Islet of Langerhans (tissue), 1 donor: ENCODE results near the gene PTBP3.
A peak's percentile ranks its signal among the peaks of the same experiment; 100 is the strongest.
"Not testable (repeated sequence)": the region's sequence is repeated elsewhere in the genome, so short reads cannot be mapped to it uniquely, and the experiment has no call there.

Experiments used
- FAIRE-seq: peaks from one replicate; lab custom pipeline; 2011; peaks lifted over from hg19 to GRCh38; lab: Jason Lieb, UNC

The PTBP3 gene, protein sequence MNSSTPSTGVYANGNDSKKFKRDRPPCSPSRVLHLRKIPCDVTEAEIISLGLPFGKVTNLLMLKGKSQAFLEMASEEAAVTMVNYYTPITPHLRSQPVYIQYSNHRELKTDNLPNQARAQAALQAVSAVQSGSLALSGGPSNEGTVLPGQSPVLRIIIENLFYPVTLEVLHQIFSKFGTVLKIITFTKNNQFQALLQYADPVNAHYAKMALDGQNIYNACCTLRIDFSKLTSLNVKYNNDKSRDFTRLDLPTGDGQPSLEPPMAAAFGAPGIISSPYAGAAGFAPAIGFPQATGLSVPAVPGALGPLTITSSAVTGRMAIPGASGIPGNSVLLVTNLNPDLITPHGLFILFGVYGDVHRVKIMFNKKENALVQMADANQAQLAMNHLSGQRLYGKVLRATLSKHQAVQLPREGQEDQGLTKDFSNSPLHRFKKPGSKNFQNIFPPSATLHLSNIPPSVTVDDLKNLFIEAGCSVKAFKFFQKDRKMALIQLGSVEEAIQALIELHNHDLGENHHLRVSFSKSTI

DNA sequence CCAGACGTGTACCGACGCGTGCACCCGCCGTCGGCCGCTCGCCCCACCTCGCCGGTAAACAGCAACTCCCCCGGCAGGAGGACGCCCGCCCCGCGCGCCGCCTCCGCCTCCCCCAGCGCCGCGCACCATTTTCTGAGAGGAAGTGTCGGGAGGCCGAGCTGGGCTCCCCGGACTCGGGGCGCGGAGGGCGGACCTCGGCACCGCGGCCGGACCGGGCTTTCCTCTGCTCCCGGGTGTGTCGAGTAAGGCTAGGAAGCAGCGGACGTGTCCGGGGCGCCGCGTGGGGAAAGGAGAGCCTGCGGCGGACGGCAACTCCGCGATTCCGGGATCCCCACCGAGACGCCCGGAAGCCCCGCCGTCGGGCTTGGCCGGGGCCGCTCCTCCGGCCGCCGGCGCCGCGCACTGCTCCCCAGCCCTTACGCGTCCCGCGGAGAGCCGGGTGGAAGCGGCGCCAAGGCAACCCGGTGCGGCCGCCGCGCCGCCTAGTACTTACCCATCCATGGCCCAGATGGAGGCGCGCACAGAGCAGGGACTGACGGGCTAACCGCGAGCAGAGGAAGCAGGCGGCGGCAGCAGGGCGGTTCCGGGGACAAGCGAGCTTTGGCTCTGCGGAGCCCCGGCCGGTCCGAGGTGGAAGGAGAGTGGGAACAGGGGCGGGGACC is at the start of gene PTBP3:
PTBP3 (minus strand) TSS at position 643 of the 662 bp plus-strand sequence. CDS start 35,754 bp downstream, outside the sequence.
- no peak for FAIRE-seq

DNA sequence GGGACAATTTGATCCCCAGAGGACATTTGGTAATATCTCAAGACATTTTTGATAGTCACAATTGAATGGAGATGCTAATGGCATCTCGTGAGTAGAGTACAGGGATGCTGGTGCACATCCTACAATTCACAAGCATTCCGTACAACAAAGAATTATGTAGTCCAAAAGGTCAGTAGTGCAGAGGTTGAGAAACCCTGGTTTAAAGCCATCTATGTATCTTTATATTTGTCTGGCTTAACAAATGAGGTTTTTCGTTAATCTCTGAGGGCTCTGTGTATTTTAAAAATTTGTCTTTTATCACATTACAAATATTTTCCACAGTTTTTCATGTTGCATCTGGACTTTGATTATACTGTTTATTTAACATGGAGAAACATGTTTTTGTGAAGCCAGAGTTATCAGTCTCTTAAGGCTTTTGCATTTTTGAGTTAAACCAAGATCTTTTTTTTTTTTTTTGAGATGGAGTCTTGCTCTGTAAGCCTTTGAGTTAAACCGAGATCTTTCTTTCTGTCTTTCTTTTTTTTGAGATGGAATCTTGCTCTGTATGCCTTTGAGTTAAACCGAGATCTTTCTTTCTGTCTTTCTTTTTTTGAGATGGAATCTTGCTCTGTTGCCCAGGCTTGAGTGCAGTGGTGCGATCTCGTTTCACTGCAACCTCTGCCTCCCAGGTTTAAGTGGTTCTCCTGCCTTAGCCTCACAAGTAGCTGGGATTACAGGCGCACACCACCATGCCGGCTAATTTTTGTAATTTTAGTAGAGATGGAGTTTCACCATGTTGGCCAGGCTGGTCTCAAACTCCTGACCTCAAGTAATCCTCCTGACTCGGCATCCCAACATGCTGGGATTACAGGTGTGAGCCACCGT is 49.3 kb upstream of the PTBP3 start:
- FAIRE-seq: no peak

DNA sequence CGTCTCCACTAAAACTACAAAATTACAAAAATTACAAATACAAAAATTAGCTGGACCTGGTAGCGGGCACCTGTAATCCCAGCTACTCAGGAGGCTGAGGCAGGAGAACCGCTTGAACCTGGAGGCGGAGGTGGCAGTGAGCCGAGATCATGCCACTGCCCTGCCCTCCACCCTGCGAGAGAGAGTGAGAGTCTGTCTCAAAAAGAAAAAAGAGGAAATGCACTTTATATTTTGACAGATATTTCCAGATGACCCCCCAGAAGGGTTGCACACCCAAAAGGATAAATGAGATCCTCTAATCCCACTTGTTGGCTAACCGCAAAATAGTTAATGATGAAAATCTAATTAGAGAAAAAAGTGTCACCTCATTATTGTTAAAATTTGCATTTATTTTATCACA is 48.6 kb upstream of the PTBP3 start:
- FAIRE-seq: no peak

DNA sequence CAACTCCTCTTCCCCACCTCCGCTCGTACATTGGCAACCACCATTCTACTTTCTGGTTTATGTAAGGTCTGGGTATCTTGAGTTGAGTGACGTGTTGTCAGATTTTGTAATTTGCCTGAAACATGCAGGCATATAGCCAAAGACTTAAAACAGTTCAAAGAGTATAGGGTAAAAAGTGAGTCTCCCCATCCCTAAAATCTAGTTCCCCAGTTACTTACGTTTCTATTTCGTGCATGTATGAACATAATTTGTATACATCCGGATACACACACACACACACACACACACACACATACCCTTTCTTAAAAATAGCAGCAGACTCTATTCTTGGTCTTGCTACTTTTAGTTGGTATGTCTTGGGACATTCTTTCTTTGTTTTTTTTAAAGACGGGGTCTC is 47.4 kb upstream of the PTBP3 start:
- no peak for FAIRE-seq

DNA sequence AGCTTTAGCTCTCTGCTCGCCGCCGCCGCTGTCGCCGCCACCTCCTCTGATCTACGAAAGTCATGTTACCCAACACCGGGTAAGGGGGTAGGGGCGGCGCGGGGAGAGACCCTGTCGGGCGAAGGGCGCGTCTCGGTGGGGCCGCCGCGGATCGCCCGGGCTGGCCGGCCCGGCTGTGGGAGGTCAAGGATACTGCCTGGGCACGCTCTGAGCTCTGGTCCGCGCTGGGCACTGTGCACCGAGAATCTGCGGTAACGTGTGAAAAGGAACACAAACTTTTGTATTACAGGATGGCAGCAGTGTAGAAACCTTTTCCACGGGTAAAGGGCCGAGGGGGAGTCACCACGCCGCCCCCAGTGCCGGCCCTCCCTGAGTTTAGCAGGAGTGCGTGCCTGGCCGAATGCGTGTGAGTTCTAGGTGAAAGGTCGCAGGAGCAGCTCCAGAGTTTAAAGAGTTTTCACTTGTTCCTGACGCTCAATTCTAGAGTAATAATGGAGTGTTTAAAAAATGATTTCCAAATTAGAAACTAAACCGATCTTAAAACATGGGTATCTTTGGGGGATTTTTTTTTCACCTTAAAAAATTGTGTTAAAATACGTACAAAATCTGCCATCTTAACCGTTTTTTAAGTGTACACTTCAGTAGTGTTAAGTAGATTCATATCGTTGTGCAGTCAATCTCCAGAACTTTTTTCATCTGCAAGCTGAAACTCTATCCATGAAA is 46.8 kb upstream of the PTBP3 start, which contains the start of gene HSDL2:
HSDL2 (plus strand) TSS at position 7 of the 723 bp plus-strand sequence; CDS start at position 63, 56 bp downstream.
- no peak for FAIRE-seq

DNA sequence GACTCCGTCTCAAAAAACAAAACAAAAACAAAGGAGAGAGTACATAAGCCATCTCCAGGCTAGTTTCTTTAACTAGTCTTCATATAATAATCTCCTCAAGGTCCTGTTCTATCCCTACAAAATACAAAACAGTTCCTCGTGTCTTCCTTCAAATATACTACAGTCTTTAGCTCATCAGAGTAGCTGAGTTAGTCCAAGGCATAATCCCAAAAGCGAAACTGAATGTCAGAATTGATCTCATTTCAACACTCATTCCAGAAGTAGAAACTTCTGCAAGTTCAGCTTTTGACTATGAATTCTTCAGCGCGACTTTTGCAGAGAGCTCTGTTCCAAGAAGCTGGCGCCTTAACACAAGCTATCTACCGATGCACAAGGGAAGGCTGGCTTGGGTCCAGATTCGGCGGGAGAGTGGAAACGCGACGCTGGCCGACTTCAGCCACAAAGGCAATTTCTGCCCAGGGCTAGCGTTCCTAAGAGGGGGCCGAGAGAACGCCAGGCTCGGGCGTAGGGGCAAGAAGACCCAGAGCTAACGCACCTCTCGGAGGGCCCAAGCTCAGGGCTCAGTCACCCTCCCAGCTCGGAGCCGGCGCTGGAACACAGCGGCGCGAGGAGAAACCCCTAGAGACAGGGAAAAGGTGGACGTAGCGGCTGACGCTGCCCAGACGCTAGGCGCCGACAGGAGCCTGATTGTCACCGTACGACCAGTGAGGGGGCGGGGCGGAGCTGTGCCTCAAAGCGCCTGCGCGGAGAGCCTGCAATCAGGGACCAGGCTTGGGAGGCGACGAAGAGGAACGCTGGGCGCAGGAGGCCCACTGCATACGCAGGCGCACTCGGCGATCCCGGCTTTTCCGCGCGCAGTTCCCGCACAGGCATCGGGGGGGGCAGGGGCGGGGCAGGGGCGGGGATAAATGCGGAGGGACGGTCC is 46.0 kb upstream of the PTBP3 start:
- no peak for FAIRE-seq

DNA sequence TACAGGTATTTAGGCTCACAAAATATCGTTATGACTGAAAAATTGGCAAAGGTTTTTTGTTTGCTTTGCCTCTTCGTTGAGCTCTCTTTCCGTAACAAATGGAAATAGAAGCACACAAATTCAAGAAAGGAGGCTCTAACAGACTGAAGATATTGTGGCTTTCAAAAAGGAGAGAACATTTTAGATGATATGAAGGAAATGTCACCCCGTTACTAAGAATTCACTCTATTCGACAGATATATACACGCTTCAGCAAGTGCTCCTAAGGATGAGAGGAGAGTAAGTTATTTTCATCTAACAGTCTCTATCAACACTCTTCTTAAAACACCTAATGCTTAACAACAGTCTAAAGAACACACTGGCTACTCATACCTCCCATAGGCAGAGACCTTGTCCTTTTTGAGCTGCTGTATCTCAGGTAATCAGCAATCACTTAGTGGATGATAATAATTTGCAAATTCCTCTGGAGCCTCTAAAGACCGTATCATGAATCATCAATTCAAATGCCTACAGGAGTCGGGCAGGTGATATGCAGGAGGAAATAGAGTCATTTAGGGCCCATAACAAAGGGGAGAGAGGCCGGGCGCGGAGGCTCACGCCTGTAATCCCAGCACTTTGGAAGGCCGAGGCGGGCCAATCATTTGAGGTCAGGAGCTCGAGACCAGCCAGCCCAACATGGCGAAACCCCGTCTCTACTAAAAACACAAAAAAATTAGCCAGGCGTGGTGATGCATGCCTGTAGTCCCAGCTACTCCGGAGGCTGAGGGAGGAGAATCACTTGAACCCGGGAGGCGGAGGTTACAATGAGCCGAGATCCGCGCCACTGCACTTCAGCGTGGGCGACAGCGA is 45.1 kb upstream of the PTBP3 start:
- no peak for FAIRE-seq

DNA sequence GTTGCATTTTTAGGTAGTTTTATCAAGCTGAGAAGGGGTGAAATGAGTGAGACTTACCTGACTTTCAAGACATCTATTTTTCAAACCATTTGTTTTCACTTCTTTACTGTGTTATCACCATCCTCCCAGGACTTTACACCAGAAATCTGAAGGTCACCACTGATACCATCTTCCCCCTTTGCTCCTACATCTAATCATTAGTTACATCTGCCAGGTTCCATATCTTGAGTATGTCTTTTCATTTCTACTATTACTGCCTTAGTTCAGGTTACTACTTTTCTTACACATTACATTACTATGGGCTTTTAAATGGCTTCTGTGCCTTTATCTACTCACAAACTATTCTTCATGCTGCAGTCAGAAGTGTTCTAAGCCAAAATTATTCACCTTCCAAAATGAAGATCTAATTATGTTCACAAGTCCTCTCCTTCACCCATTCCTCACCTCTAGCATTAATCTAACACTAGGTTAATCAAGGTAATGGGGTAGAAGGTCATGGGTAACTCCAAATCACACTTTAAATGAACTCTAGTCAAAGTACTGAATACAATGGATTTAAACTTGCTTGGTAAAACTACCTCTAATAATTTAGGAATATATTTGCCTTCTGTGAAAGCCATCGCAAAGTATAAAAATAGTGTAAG is 44.4 kb upstream of the PTBP3 start:
- no peak for FAIRE-seq

DNA sequence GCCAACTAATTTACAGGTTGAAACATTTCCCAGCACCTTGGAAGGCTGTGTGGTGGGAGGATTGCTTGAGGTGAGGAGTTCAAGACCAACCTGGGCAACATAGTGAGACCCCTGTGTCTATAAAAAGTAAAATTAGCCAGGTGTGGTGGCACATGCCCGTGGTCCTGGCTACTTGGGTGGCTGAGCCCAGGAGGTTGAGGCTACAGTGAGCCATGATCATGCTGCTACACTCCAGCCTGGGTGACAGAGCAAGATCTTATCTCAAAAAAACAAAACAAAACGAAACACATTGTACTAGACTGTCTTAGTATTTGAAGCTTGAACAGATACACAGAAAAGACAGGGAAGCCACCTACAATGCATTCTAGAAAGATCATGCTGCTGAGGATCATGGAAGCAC is 43.7 kb upstream of the PTBP3 start:
- FAIRE-seq: no peak

DNA sequence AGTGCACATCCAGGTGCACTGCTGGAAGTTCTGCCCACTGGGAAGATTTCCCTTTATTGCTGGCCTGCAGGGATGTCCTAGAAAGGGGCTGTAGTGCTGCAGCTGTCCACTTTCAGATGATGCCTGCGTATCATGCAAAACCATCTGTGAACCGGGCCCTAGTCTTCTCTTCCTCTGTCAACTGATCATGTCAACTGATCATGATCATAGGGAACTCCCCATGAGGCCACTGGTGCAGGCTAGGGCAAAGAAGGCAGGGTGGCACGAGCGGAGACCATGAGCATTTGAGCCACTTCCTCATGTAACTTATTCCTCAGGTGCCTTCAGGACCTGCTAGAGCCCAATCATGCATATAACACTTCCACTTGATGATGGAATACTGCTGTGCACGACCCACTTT is 41.9 kb upstream of the PTBP3 start:
- FAIRE-seq: no peak

DNA sequence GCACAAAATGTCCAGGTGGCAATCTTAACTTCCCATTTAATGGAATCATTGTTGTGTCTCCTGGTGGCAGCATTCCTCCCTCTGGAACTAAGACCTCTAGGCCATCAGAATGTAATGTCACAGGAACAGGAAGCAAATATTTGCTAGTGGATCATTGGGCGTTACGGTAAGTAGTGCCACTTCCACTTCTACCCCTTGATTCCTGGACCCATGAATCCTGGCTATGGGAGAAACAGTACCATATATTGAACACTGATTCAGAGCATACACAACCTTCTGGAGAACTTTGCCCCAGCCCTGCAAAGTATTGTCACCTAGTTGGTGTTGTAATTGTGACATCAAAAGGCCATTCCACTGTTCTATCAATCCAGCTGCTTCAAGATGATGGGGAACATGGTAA is 40.8 kb upstream of the PTBP3 start:
- FAIRE-seq: not testable (repeated sequence)

DNA sequence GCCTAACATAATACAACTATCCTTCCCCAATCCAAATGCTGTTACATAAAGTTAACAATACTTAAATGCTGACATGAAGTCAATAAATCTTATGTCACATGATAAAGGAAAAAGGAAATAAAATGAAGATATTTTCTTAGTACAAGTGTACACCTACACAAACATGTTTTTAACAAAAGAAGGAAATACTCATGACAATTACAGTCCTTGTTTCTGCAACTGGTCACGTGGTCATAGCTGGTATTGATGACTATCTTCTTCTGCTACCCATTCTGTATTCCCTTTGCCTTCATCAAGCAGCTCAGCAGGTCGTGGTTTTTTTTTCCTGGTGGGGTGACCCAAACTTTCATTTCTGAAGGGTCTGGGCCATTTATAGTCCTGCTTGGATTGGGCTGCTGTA is 40.2 kb upstream of the PTBP3 start:
- not testable (repeated sequence) for FAIRE-seq

DNA sequence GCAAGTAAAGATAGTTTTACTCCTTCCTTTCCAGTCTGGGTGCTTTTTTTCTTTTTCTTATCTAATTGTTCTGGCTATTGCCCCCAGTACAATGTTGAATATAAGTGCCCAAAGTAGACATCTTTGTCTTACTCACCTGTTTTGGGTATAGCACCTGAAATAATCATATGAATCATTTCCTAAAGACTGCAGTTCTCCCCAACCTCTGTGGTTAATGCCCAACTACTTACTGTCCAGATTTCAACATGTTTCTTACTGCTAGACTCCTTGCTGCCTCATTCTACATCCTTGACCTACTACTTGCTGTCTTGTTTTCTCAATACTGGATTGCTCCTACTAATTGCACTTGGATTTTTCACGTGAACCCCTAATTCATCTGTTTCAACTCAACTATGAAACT is 37.6 kb upstream of the PTBP3 start:
- FAIRE-seq: no peak

DNA sequence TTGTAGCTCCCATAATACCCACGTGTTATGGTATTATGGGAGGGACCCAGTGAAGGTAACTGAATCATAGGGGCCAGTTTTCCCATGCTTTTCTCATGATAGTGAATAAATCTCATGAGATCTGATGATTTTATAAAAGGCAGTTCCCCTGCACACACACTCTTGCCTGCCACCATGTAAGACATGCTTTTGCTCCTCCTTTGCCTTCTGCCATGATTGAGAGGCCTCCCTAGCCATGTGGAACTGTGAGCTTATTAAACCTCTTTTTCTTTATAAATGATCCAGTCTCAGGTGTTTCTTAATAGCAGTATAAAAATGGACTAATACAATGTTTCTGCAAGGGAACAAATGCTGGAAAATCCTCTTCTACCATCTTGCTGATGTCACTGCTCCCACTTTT is 36.4 kb upstream of the PTBP3 start:
- FAIRE-seq: no peak

DNA sequence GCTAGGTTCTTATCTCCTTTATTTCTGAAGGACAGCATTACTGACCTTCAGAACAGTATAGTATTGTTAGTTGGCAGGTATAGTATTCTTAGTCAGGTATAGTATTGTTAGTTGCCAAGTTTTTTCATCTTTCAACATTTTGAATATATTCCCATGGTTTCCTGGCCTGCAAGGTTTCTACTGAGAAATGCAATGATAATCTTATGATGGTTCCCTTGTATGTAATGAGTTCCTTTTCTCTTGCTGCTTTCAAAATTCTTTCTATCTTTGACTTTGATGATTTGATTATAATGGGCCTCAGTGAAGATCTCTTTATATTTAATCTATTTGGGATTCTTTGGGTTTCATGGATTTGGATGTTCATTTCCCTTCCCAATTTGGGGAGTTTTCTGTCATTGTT is 34.0 kb upstream of the PTBP3 start:
- FAIRE-seq: no peak

DNA sequence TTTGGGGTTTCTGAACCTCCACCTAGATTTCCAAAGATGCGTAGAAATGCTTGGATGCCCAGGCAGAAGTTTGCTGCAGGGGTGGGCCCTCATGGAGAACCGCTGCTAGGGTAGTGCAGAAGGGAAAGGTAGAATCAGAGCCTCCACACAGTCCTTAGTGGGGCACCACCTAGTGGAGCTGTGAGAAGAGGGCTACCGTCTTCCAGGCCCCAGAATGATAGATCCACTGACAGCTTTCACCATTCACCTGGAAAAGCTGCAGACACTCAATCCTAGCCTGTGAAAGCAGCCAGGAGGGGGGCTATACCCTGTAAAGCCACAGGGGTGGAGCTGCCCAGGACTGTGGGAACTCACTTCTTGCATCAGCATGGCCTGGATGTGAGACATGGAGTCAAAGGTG is 33.2 kb upstream of the PTBP3 start:
- FAIRE-seq: no peak

DNA sequence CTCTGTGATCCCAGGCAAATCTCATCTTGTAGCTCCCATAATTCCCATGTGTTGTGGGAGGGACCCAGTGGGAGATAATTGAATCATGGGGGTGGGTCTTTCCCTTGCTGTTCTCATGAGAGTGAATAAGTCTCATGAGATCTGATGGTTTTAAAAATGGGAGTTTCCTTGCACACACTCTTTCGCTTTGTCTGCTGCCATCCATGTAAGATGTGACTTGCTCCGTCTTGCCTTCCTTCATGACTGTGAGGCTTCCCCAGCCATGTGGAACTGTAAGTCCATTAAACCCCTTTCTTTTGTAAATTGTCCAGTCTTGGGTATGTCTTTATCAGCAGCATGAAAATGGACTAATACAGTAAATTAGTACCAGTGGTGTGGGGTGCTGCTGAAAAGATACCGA is 31.8 kb upstream of the PTBP3 start:
- not testable (repeated sequence) for FAIRE-seq

DNA sequence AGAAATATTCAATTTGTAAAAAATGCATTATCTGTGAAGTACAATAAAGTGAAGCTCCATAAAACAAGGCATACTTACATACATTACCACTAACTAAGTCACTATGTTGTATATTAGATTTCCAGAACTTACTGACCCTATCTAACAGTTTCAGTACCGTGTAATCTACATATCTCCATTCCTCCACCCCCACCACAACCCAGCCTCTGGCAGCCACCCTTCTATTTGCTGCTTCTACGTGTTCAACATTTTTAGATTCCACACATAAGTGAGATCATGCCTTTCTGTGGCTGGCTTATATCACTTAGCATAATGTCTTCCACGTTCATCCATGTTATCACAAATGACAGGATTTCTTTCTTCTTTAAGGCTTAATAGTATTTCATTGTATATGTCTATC is 31.3 kb upstream of the PTBP3 start:
- FAIRE-seq: no peak

DNA sequence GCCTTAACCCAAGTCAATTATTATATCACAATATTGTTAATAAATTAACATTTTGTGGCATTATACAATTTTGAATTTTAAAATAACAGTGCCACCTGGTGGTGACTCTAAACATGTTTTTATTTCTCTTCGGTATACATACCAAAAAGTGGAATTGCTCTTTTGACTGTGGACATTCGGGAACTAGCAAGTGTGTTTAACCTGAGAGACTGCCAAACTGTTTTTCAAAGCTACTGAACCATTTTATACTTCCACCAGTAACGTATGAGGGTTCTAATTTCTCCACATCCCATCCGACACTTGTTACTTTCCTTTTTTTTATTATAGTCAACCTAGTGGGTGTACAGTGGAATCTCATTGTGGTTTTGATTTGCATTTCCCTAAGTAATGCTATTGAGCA is 28.2 kb upstream of the PTBP3 start:
- FAIRE-seq: peak; percentile 96
